HS-5 (cell line): Measurements from ENCODE around the gene CACNA1B.
"Not testable (repeated sequence)": the region's sequence is repeated elsewhere in the genome, so short reads cannot be mapped to it uniquely, and the experiment has no call there.

Experiments used
- DNase-seq: peaks from one replicate; pipeline ENCODE4 v3.0.0-alpha.2; 2012; ENCODE audit warnings: low read depth

The CACNA1B gene

DNA sequence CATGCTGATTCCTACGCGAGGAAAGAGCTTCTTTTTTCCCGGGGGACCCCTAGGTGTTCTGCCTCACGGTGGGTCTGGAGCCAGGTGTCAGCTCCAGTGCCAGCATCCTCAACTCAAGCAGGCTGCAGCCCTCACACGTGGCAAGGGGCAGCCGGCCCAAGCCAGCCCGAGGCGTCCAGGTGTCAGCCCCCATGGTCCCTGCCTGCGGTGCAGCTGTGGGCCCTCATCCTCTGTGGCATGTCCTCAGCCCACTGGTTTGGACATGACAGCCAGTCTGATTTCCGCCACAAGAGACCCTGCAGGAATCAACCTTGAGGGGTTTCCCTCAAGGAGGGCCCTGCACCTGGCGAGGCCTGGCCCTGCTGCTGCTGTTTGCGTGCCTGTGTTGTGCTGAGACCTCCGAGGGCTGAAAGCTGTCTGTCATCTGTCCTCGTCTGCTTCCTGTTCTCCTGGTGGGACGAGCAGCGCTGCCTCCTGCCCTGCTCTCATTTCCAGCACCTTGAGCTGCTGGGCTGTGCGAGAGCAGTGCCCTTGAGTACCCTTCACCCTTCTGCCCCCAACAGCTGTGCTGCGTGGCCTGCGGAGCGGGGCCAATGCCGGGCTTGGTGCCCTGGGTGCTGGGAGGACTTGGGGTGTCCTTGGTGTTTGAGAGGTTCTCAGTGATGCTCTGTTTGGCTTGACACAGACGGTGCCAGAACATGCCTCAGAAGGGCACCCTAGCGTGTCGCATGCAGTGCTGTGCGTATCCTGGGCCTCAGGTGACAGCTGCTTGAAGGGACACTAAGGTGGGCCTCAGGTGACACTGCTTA is 137.6 kb downstream of the CACNA1B start:
- DNase-seq: no peak

DNA sequence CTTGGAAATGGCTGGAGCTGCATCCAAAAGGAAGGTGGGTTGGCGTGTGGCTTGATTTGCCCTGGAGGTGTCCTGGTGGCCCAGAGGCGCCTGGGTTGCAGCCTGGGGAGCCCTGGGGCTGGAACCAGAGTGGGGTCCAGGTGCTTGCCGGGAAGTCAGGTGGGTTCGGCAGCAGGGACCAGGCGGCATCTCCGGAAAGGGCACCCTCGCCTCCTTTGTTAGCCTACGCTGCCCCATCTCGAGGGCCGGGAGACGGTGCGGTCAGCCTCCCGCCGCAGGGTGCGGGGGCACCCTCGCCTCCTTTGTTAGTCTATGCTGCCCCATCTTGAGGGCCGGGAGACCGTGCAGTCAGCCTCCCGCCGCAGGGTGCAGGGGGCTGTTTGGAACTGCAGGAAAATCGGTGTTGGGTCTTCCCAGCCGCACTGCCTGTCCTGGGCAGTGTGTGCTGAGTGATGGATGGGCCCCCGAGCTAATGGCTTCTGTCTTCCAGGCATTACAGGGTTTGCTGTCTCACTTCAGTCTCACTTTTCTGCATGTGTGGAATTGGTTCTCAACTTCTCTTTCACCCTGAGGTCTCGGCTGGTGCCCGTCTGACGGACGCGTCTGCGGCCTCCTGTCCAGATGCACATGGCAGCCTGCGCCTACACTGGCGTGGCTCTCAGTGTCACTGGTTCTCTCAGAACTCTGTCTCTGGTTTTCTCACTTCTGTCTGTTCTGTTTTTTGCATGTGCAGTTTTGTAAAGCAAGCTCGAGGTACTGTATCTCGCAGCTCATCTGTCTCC is 139.0 kb downstream of the CACNA1B start:
- no peak for DNase-seq

DNA sequence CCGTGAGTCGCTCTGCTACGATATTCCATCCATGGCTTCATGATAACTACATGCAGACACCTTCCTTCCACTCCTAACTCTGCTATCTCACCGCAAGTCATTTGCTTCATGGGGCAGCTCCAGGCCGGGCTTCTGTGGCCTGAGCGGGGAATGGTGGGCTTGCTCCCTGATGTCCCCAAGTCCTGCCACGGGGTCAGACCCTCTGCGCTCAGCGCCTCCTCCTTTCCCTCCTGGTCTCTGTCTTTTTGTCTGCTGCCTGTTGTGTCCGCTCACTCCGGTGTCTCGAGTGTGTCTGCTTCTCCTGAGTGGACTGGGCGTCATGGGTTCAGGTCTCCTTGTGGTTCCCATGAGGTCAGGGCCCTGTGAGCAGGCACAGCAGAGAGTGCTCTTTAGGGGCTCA is 139.6 kb downstream of the CACNA1B start:
- DNase-seq: no peak

DNA sequence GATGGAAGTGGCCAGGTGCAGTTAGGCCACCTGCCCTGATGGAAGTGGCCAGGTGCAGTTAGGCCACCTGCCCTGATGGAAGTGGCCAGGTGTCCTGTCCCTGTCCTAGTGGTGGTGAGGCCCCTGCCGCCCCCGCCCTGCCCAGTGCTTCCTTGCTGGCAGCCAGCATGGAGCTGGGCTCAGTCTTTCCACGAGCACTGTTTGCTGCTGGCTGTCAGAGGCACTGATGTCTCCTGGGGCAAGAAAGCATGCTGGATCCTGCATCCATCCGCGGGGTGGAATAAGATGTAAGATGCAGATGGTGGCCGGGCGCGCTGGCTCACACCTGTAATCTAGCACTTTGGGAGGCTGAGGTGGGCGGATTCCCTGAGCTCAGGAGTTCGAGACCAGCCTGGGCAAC is 141.9 kb downstream of the CACNA1B start:
- DNase-seq: not testable (repeated sequence)

DNA sequence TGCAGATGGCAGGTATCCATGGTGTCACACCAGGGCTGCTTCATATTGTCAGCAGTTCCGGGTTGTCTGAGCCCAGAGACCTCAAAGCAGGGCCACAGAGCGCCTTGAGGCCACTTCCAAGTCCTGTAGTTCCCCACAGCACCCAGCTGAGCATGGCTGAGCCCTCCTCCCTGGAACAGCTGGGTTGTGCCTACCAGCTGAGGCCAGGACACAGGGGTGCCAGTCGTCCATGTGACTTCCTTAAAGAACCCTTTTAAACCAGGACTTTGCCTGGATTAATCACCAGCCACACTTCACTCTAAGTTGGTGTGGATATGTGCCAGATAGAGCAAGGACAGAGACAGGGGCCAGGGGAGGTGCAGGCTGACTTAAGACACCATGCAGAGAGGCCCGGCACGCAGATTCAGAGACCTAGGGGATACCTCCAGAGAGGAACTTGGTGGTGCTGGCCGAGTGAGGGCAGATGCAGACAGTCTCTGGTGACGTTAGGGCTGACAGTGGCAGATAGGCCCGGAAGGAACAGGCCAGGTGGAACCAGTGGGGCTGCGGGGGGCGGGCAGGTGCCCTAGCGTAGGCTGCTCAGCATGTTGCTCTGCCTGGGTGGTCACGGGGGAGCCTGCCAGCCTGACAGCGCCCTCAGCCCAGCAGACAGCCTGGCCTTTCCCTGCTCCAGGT is 142.7 kb downstream of the CACNA1B start:
- DNase-seq: no peak

DNA sequence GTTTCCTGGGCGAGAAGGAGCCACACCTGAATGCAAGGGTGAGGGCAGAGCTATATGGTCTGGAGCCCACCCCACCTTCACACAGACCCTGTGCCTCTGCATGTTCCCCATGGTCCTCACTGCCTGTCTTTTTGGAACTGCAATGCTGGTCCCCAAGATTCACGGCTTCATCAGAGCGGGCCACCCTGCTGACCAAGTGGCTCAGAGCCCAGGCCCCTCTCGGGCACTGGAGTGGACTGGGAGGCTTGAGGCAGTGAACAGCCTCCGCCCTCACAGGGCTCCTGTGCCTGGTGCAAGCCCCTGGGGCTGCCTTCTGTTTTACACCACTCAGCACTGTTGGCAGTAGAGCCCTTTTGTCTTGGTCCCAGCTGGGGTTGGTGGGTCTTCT is 143.2 kb downstream of the CACNA1B start:
- DNase-seq: no peak

DNA sequence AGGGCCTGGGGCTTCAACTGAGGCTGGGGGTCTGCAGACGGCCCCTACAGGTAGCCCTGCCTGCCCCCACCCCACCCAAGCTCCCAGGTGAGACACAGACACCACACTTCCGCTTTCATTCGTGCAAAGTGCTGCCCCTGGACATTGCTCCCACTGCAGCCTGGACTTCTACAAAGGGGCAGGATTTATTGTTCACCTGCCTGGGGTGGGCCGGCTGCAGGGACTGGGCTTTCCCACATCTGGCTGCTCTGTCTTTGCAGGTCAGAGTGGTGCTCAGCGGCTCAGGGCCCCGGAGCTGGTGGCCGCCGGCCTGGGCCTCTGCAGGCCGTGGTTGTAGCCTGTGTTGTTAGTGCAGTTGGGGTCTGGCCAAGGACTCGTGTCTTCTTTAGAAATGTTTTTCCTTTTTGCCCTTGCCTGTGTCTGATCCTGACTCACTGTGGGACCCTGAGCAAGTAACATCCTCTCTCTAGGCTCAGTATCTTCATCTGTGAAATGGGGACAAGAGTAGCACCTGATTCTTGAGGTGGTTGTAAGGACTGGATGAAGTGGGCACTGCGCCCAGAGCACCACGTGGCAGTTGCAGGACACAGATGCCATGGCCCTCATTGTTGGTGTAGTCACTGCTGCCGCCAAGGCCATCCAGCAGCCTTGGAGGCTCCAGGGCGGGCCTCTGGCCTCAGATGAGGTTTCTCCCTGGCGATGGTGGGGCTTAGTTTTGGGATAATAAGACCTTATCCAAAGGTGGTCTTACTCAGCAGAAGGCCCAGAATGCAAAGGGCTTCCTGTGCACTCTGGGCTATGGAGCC is 143.9 kb downstream of the CACNA1B start:
- DNase-seq: no peak

DNA sequence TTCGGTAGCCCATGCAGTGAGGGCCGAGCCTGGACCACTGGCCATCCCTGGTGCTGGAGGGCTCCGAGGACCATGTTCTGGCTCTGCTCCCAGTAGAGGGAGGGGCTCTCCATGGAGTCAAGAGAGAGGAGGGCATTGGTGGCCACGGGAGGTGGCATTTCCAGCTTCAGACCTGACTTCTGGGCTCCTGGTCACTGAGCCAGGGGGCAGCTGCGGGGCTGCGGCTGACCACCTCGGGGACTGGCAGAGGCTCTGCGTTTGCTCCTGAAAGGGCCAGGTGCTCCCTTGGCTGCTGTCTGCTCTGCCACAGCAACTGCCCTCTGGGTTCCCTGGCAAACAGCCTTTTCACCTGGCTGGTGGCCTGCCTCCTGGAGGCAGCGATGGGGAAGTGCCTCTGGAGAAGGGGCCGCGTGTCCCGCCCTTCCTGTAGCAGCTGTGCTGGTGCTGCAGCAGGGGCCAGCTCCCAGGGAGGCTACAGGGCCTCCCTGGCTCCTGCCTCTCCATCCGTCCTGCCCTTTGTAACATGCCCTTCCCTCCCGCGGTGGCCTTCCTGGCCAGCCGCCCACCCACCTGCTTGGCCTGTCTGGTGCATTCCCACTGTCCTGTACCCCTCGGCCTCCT is 144.6 kb downstream of the CACNA1B start:
- no peak for DNase-seq

DNA sequence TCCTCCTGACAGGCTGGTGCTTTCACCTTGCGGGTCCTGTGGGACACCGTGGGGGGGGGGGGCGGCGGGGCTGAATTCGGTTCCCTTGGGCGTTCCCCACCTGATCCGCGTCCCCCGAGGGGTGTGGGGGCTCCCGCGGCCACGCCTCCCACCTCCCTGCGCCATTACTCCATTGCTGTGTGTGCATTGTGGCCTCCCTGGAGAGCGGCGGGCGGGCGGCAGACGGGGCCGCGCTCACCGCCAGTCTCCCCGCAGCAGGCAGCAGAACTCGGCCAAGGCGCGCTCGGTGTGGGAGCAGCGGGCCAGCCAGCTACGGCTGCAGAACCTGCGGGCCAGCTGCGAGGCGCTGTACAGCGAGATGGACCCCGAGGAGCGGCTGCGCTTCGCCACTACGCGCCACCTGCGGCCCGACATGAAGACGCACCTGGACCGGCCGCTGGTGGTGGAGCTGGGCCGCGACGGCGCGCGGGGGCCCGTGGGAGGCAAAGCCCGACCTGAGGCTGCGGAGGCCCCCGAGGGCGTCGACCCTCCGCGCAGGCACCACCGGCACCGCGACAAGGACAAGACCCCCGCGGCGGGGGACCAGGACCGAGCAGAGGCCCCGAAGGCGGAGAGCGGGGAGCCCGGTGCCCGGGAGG is 145.3 kb downstream of the CACNA1B start:
- DNase-seq: no peak

DNA sequence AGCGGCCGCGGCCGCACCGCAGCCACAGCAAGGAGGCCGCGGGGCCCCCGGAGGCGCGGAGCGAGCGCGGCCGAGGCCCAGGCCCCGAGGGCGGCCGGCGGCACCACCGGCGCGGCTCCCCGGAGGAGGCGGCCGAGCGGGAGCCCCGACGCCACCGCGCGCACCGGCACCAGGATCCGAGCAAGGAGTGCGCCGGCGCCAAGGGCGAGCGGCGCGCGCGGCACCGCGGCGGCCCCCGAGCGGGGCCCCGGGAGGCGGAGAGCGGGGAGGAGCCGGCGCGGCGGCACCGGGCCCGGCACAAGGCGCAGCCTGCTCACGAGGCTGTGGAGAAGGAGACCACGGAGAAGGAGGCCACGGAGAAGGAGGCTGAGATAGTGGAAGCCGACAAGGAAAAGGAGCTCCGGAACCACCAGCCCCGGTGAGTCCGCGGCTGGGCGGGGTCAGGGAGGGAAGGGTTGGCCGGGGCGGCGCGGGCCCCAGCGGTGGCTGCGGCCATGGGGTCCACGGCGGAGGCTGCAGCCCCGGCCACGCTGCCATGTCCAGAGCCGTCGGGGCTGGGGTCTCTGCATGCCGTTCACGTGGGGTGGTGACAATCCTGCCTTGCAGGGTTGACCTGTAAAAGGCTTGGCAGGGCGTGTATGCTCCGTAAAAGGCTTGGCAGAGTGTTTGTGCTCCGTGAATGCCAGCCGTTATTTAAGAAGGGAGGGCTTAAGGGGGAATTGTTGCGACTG is 146.0 kb downstream of the CACNA1B start:
- DNase-seq: no peak

DNA sequence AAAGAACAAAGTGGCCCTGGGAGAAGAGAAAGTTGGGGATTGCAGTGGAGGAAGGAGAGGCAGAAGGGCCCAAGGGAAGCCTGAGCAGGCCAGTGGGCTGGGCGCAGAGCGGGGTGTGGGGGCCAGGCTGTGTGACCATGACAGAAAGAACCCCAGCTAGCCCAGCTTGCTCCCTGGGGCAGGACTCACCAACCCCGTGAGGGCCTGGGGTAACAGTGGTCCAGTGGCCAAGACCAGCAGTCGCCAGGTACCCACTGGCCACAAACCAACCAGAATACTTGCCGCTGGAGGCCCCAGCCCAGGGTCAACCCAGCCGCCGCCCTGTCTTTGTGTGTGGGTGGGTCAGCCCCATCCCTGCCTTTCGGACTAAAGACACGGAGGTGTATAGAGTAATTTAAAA is 146.5 kb downstream of the CACNA1B start:
- no peak for DNase-seq

DNA sequence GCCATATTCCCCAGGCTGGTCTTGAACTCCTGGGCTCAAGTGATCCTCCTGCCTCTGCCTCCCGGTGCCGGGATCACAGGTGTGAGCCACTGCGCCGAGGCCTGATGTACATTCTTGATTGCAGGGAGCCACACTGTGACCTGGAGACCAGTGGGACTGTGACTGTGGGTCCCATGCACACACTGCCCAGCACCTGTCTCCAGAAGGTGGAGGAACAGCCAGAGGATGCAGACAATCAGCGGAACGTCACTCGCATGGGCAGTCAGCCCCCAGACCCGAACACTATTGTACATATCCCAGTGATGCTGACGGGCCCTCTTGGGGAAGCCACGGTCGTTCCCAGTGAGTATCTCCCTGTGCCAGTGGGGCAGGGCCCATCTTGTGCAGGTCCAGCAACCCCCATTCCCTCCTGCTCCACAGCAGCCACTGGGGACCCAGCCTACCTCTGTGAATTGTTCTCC is 147.3 kb downstream of the CACNA1B start:
- no peak for DNase-seq

DNA sequence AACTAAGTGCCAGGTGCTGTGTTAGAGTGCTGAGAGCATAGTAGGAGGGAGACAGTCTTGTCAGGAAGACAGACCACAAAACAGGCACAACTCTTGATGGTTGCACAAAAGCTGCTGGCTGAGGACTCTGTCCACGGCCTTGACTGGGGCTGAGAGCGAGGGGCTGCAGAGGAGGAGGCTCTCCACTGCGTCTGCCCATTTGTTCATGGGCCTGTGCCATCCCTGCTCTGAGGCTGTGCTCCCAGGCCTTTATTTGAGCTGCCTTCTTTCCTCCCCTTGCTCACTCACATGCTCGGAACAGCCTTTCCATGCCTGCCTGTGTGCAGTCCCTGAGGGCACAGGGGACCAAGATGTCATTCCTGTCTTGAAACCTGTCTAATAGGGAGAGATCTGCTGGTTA is 147.8 kb downstream of the CACNA1B start:
- no peak for DNase-seq

DNA sequence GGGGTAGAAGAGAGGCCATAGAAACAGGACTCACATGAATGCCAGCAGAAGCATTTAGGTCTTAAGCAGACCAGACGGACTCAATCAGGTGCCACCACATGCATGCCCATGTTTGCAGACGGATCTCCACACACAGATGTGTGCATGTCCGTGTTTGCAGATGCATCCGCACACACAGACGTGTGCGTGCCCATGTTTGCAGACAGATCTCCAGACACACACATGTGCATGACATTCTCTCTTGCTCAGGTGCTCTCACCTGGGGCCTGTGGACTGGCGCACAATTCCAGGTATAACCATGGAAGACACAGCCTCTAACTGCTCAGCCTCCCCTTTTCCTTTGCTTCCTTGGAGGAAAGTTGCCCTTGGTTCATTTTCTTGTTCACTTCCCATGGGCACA is 148.3 kb downstream of the CACNA1B start:
- no peak for DNase-seq

DNA sequence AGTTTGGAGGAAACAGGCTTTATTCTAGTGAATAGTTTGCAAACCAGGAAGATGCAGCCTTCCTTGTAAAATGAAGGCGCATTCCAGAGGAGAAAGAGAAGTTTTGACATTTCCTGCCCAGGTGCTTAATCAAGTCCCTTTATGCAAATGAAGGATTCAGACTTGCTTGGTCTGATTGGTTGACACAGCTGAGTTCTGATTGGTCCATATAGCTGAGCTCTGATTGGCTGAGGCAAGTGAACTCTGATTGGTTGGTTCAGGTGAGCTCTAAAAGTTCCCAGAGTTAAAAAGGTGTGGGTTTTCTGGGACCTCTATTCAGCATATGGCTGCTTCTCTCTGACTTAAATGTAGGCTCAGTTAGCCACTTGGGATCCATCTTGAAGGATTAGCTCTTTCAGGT is 151.0 kb downstream of the CACNA1B start:
- no peak for DNase-seq

DNA sequence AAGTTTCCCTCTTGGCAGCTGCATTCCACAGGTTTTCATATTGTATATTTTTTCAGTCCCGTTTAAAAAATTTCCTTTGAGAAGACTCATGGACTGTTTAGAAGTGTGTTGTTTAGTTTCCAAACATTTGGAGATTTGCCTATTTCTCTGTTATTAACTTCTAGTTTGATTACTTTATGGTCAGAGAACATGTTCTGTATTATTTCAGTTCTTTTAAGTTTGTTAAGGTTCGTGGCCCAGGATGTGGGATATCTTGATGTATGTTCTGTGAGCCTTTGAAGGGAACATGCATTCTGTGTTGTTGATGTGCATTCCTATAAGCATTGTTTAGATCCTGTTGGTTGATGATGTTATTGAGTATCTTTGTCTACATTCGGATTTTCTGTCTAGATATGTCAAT is 153.6 kb downstream of the CACNA1B start:
- no peak for DNase-seq

DNA sequence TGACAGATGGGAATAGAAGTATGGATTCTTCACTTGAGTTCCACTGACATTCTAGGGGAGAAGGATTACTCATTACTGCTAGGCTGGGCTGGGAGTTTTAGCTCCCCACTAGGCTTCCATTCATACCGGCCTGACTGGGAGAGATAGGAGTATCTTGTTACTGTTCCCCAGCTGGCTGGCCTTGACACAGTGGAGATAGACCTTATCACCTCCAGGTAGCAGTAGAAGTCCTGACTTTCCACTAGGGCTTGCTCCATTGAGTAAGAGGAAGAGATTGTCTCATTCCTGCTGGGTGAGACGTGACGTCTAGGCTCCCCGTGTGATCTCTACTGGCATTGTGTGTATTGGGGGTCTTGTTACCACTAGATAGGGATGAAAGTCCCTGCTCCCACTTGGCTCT is 156.4 kb downstream of the CACNA1B start:
- no peak for DNase-seq

DNA sequence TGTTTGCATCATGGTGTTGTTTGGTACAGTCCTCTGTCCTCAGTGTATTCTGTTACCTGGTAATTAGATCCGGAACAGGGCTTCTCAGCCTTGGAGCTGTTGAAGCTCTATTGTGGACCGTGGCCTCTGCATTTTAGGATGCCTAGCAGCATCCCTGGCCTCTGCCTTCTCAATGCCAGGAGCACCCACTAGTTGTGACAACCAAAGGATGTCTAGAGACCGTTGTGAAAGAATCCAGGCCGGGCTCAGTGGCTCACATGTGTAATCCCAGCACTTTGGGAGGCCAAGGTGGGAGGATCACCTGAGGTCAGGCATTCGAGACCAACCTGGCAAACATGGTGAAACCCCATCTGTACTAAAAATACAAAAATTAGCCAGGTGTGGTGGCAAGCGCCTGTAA is 159.6 kb downstream of the CACNA1B start:
- DNase-seq: no peak

DNA sequence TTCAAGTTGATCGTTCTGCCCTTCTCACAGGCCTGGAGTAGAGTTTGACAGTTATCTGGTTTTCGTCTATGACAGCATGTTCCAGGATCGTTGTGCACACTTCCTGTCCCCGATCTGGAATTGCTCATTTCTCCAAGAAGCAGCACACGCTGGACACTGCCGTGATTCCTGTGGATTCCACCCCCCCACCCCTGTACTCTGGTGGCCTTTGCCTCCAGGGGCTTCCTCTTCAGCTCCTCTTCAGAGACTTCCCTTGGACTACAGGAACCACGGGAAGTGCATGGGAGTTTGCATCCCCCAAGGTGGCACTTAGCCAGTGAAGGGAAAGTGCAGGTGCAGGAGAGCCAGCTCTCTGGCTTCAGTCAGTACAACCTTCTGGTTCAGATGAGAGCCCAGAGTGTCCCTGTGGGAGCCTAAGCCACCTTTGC is 160.7 kb downstream of the CACNA1B start:
- DNase-seq: no peak
